GM12878 (cell line): ENCODE measurements around the gene TLDC2. TPM values are rescaled to one million over a fixed set of nuclear protein-coding genes. Genes with fewer than 3 reads are reported as not detected.
"Not testable (repeated sequence)": the region's sequence is repeated elsewhere in the genome, so short reads cannot be mapped to it uniquely, and the experiment has no call there.

Experiments
- ATAC-seq: fragments of 200-7000 bp; cut with Tn5 transposase; 3 replicates; pipeline ENCODE4 v1.9.1; 2020; ENCODE audit warnings: mild to moderate bottlenecking, moderate library complexity
- BruUV-seq: library from RNA; stranded (reverse); fragments of 400-500 nt; replicated peaks from 2 replicates; lab custom pipeline; 2021; lab: Mats Ljungman, UMichigan
- CTCF ChIA-PET: fragments of 300-600 bp; sonication (Branson Sonifier 250); formaldehyde crosslinking; extraction: SDS; loops from one replicate; lab custom pipeline; 2021; ENCODE audit warnings: inconsistent platforms; lab: Yijun Ruan, JAX
- POLR2A ChIA-PET: fragments of 350-600 bp; formaldehyde crosslinking; extraction: SDS; loops from one replicate; lab custom pipeline; 2021; ENCODE audit warnings: inconsistent platforms; lab: Charles Lee
- RAD21 ChIA-PET: fragments of 300-600 bp; sonication (Branson Sonifier 250); formaldehyde crosslinking; loops from one replicate; lab custom pipeline; 2023; ENCODE audit warnings: antibody characterized with exemption; ENCODE audit not compliant: unreplicated experiment; lab: Charles Lee
- SMC1A ChIA-PET: fragments of 300-600 bp; sonication (Branson Sonifier 250); formaldehyde crosslinking; loops from one replicate; lab custom pipeline; 2023; ENCODE audit not compliant: unreplicated experiment, uncharacterized antibody; lab: Charles Lee
- DNase-seq: peaks from one replicate; pipeline ENCODE4 v3.0.0-alpha.2; 2011; ENCODE audit warnings: low read depth, low spot score
- FAIRE-seq: peaks from 3 replicates; lab custom pipeline; 2011; peaks lifted over from hg19 to GRCh38; lab: Jason Lieb, UNC
- H2AFZ ChIP-seq: 2 replicates; pipeline ENCODE4 v1.6.0; 2011; ENCODE audit warnings: low read depth, low read length, control low read depth; ENCODE audit not compliant: control insufficient read depth
- H3K27ac ChIP-seq: 2 replicates; pipeline ENCODE4 v1.5.1; 2011; ENCODE audit warnings: control low read depth; ENCODE audit not compliant: control insufficient read depth, insufficient read depth
- H3K27me3 ChIP-seq, 2 experiments: replicated peaks in 1 of 2; 2 replicates each; pipeline versions ENCODE4 v1.6.0 to v1.6.1; 2011; ENCODE audit warnings: low read length in 1 of 2; ENCODE audit not compliant: control insufficient read depth in 2 of 2, insufficient read depth in 2 of 2
- H3K36me3 ChIP-seq, 2 experiments: 2 replicates each; pipeline ENCODE4 v1.5.1; 2011; ENCODE audit warnings: low read length in 1 of 2; ENCODE audit not compliant: control insufficient read depth in 2 of 2, insufficient read depth in 2 of 2
- H3K4me1 ChIP-seq: 2 replicates; pipeline ENCODE4 v1.6.1; 2011; ENCODE audit warnings: mild to moderate bottlenecking, low read length, moderate library complexity, mixed read lengths; ENCODE audit not compliant: control insufficient read depth, insufficient read depth
- H3K4me2 ChIP-seq: 2 replicates; pipeline ENCODE4 v1.6.0; 2011; ENCODE audit warnings: control low read depth; ENCODE audit not compliant: control insufficient read depth, insufficient read depth
- H3K4me3 ChIP-seq: fragments of 200-600 bp; sonication (generic); 2 replicates; pipeline ENCODE4 v1.5.1; 2016
- H3K79me2 ChIP-seq: 2 replicates; pipeline ENCODE4 v1.6.0; 2011; ENCODE audit warnings: low read length; ENCODE audit not compliant: control insufficient read depth, insufficient read depth
- H3K9ac ChIP-seq: 2 replicates; pipeline ENCODE4 v1.8.0; 2011; ENCODE audit warnings: low read length, control low read depth, mixed read lengths; ENCODE audit not compliant: control insufficient read depth, insufficient read depth
- H3K9me3 ChIP-seq: replicated peaks from 3 replicates; pipeline ENCODE4 v1.5.1; 2011; ENCODE audit warnings: mild to moderate bottlenecking, low read length; ENCODE audit not compliant: control insufficient read depth, insufficient read depth
- H4K20me1 ChIP-seq: 2 replicates; pipeline ENCODE4 v1.6.0; 2011; ENCODE audit not compliant: control insufficient read depth, insufficient read depth
- CEBPB ChIP-seq, 2 experiments: fragments of 150-350 bp in 1 of 2; IDR thresholded peaks; 2 replicates each; pipeline ENCODE4 v1.6.1; 2012 to 2014; ENCODE audit warnings: low read depth in 2 of 2, low read length in 2 of 2, borderline replicate concordance in 1 of 2, inconsistent platforms in 1 of 2
- FOXK2 ChIP-seq: fragments of 450-650 bp; IDR thresholded peaks from 2 replicates; pipeline ENCODE4 v1.6.1; 2017; ENCODE audit warnings: mild to moderate bottlenecking, moderate library complexity
- RB1 ChIP-seq: fragments of 450-650 bp; formaldehyde crosslinking; IDR thresholded peaks from 2 replicates; pipeline ENCODE4 v1.6.1; 2017; ENCODE audit warnings: mild to moderate bottlenecking, borderline replicate concordance
- RFX5 ChIP-seq: IDR thresholded peaks from 2 replicates; pipeline ENCODE4 v1.6.1; 2011; ENCODE audit warnings: low read depth, low read length, improper control_type of control experiment
- RUNX3 ChIP-seq: IDR thresholded peaks from 2 replicates; pipeline ENCODE4 v1.6.1; 2012; ENCODE audit warnings: low read length, inconsistent platforms
- STAT1 ChIP-seq: fragments of 450-650 bp; conservative IDR thresholded peaks from 2 replicates; pipeline ENCODE4 v1.6.1; 2014; ENCODE audit warnings: antibody characterized with exemption, mild to moderate bottlenecking
- TARDBP ChIP-seq: IDR thresholded peaks from 2 replicates; pipeline ENCODE4 v1.6.1; 2016; ENCODE audit warnings: borderline replicate concordance
- WGBS: methylation state at CpG from one replicate; pipeline ENCODE4 v1.1.6; 2016; ENCODE audit warnings: low lambda C conversion rate; ENCODE audit not compliant: insufficient replicate concordance, insufficient coverage; ENCODE audit errors: missing lambda C conversion rate; 5-methylcytosine and 5-hydroxymethylcytosine counted together
- in situ Hi-C: fragments of 300-500 bp; cut with MboI; formaldehyde crosslinking; loops from 9 replicates; pipeline ENCODE4 v1.14.3; 2018; ENCODE audit warnings: mixed read lengths
- intact Hi-C: fragments of 100-400 bp; cut with micrococcal nuclease; formaldehyde crosslinking; loops from one replicate; pipeline ENCODE4 v1.14.2; 2022; ENCODE audit not compliant: unreplicated experiment
- polyA plus RNA-seq, 11 experiments: library from polyadenylated mRNA; depleted of rRNA in 4 of 11; unstranded in 6 of 11; stranded (reverse) in 5 of 11; fragments of >200 nt; fragmentation: Nextera tagmentation in 4 of 11; fragmentation: Illumina TruSeq in 1 of 11; extraction: Ambion mirVana in 4 of 11; extraction: Trizol in 1 of 11; gene quantifications; 1 replicate in 1 of 11; 2 replicates in 10 of 11; pipeline versions ENCODE4 v1.2.1 to v1.2.3, GENCODE V29; 2011 to 2016; ENCODE audit warnings: inconsistent platforms in 2 of 11, missing spikeins in 2 of 11, low read depth in 1 of 11
- total RNA-seq, 4 experiments: library from RNA; depleted of rRNA in 3 of 4; stranded (reverse); fragments of >200 nt in 3 of 4; fragmentation: Illumina TruSeq in 1 of 4; extraction: Trizol in 1 of 4; gene quantifications; 2 replicates each; pipeline versions ENCODE4 v1.2.1 to v1.2.3, GENCODE V29; 2013 to 2021
- TF ChIP-seq, protein P1 (sequence below): fragments of 450-650 bp; IDR thresholded peaks from 2 replicates; pipeline ENCODE4 v1.6.1; 2016; ENCODE audit warnings: mild to moderate bottlenecking, moderate library complexity, borderline replicate concordance

Gene TLDC2
- total and polyA plus RNA-seq, 10 of the 15 experiments (the other 5 are each of a cell fraction or from before 2014, with no cell fraction given), result 0.05 to 0.41 (median 0.21) TPM

DNA sequence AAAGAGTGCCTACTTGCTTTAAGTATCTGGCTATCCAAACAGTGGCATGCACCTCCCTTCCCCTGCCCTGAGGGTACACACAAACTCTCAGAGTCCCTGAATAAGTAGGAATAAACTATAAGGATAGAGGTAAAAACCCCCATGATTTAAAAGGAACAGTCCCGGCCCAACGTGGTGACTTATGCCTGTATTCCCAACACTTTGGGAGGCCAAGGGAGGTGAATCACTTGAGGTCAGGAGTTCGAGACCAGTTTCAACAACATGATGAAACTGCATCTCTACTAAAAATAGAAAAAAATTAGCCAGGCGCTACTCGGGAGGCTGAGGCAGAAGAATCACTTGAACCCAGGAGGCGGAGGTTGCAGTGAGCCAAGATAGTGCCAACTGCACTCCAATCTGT lies 53.4 kb downstream of the TLDC2 start (continued):
- no peak for TF ChIP-seq STAT1
- TF ChIP-seq CEBPB (IDR thresholded peaks at IDR 0.05; ENCODE audit: borderline replicate concordance in 1 of 2, low read depth in 2 of 2, low read length in 2 of 2), result no peak
- no peak for TF ChIP-seq RFX5

DNA sequence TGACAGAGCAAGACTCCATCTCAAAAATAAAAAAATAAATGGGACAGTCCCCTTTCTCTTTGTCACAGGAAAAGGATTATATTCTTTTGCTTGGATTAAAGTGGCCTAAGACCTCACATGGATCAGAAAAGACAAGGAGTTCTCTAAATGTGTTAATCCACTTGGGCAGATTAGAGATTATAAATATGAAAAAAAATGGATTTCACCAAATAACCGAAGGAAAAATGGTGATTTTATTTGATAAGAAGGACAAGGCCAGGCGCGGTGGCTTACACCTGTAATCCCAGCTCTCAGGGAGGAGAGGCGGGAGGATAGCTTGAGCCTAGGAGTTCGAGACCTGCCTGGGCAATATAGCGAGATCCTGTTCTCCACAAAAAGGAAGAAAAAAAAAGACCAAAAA lies 53.8 kb downstream of the TLDC2 start:
- in situ Hi-C loops, result no loop called here
- 99% methylated on average over 5 of the region's 6 CpGs for WGBS
- Histone ChIP-seq H3K27ac (no peak overlapping the region), H4K20me1 (no peaks in the 10 kb centered on the region)
- CTCF ChIA-PET, result no interaction called here
- no peak for DNase-seq
- no peak for TF ChIP-seq TARDBP
- no peak for TF ChIP-seq RUNX3
- TF ChIP-seq, protein P1, sequence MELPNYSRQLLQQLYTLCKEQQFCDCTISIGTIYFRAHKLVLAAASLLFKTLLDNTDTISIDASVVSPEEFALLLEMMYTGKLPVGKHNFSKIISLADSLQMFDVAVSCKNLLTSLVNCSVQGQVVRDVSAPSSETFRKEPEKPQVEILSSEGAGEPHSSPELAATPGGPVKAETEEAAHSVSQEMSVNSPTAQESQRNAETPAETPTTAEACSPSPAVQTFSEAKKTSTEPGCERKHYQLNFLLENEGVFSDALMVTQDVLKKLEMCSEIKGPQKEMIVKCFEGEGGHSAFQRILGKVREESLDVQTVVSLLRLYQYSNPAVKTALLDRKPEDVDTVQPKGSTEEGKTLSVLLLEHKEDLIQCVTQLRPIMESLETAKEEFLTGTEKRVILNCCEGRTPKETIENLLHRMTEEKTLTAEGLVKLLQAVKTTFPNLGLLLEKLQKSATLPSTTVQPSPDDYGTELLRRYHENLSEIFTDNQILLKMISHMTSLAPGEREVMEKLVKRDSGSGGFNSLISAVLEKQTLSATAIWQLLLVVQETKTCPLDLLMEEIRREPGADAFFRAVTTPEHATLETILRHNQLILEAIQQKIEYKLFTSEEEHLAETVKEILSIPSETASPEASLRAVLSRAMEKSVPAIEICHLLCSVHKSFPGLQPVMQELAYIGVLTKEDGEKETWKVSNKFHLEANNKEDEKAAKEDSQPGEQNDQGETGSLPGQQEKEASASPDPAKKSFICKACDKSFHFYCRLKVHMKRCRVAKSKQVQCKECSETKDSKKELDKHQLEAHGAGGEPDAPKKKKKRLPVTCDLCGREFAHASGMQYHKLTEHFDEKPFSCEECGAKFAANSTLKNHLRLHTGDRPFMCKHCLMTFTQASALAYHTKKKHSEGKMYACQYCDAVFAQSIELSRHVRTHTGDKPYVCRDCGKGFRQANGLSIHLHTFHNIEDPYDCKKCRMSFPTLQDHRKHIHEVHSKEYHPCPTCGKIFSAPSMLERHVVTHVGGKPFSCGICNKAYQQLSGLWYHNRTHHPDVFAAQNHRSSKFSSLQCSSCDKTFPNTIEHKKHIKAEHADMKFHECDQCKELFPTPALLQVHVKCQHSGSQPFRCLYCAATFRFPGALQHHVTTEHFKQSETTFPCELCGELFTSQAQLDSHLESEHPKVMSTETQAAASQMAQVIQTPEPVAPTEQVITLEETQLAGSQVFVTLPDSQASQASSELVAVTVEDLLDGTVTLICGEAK, result no peak
- no peak for TF ChIP-seq RB1
- TF ChIP-seq FOXK2, result no peak
- TF ChIP-seq, all 136 proteins: peak for 0
- no peaks in the 10 kb centered on the region for H3K27me3 ChIP-seq
- H3K9me3 ChIP-seq, result no peaks in the 10 kb centered on the region
- intact Hi-C loops, result no loop called here
- SMC1A ChIA-PET, result no interaction called here
- H3K4me1 ChIP-seq, result no peaks in the 10 kb centered on the region
- no peak overlapping the region for H3K9ac ChIP-seq
- BruUV-seq, result no TSS peak
- FAIRE-seq (no peak), ATAC-seq (no peak)
- H3K36me3 ChIP-seq, result peaks cover 4 to 25% of the 10 kb centered on the region in 2 experiments
- RAD21 ChIA-PET, result no interaction called here
- H3K4me2 ChIP-seq, result no peak overlapping the region
- H3K4me3 ChIP-seq, result no peak overlapping the region
- POLR2A ChIA-PET, result no interaction called here
- no peaks in the 10 kb centered on the region for H3K79me2 ChIP-seq
- no peak overlapping the region for H2AFZ ChIP-seq

DNA sequence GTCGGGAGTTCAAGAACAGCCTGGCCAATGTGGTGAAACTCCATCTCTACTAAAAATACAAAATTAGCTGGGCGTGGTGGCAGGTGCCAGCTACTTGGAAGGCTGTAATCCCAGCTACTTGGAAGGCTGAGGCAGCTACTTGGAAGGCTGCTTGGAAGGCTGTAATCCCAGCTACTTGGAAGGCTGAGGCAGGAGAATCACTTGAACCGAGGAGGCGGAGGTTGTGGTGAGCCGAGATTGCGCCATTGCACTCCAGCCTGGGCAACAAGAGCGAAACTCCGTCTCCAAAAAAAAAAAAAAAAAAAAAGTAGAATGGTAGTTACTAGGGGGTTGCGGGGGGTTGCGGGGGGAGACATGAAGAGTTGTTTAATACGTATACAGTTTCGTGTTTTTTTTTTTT lies 56.1 kb downstream of the TLDC2 start:
- ATAC-seq, H3K4me1 ChIP-seq, H3K27ac ChIP-seq, H3K27me3 ChIP-seq, in situ Hi-C loops, H3K4me3 ChIP-seq, SMC1A ChIA-PET, H3K9me3 ChIP-seq, BruUV-seq, DNase-seq, intact Hi-C loops, H2AFZ ChIP-seq, H4K20me1 ChIP-seq, H3K4me2 ChIP-seq, RAD21 ChIA-PET, FAIRE-seq, H3K79me2 ChIP-seq, H3K9ac ChIP-seq: not testable (repeated sequence)
- ChIA-PET CTCF (interaction anchor here (1.5 kb wide), 1 partner anchor 320 kb away, joined by 3 read pairs; no protein-coding TSS in a partner anchor), POLR2A (interaction anchor here (0.5 kb wide), 1 partner anchor 118 kb away, joined by 3 read pairs; no protein-coding TSS in a partner anchor)
- WGBS, result 90% methylated on average over 12 of the region's 12 CpGs
- H3K36me3 ChIP-seq, result peaks cover 5 to 25% of the 10 kb centered on the region in 2 experiments
